OCI-LY7 (cell line): ENCODE measurements around the gene DDT. TPM values are rescaled to one million over a fixed set of nuclear protein-coding genes. Genes with fewer than 3 reads are reported as not detected.

ENCODE experiments used
- BruUV-seq: library from RNA; stranded (reverse); fragments of 400-500 nt; replicated peaks from 2 replicates; lab custom pipeline; 2021; lab: Mats Ljungman, UMichigan
- CTCF ChIA-PET: fragments of 300-600 bp; sonication (Branson Sonifier 250); formaldehyde crosslinking; loops from one replicate; lab custom pipeline; 2022; ENCODE audit warnings: antibody characterized with exemption; ENCODE audit not compliant: unreplicated experiment; lab: Charles Lee
- POLR2A ChIA-PET: fragments of 300-600 bp; sonication (Branson Sonifier 250); formaldehyde crosslinking; loops from one replicate; lab custom pipeline; 2022; ENCODE audit warnings: antibody characterized with exemption; lab: Charles Lee
- DNase-seq: peaks from one replicate; pipeline ENCODE4 v3.0.0-alpha.2; 2015; ENCODE audit warnings: low spot score
- H2AFZ ChIP-seq: fragments of 200-600 bp; sonication (generic), shearing (Covaris generic); 2 replicates; pipeline ENCODE4 v1.6.1; 2014; ENCODE audit warnings: mild to moderate bottlenecking, antibody characterized with exemption, low read length, moderate library complexity
- H3K27ac ChIP-seq: fragments of 200-600 bp; sonication (generic); 2 replicates; pipeline ENCODE4 v1.5.1; 2014; ENCODE audit warnings: mixed run types, low read depth, mild to moderate bottlenecking, moderate library complexity, low read length, inconsistent platforms; ENCODE audit not compliant: poor library complexity, severe bottlenecking
- H3K36me3 ChIP-seq: fragments of 200-600 bp; sonication (generic); 2 replicates; pipeline ENCODE4 v1.6.1; 2014; ENCODE audit warnings: mild to moderate bottlenecking, antibody characterized with exemption, low read length, moderate library complexity, mixed read lengths; ENCODE audit not compliant: insufficient read depth
- H3K4me1 ChIP-seq: fragments of 200-600 bp; sonication (generic); 2 replicates; pipeline ENCODE4 v1.5.1; 2014; ENCODE audit warnings: mild to moderate bottlenecking, low read length; ENCODE audit not compliant: insufficient read depth, poor library complexity, severe bottlenecking
- H3K4me2 ChIP-seq: fragments of 200-600 bp; sonication (generic); 2 replicates; pipeline ENCODE4 v1.6.1; 2014; ENCODE audit warnings: mild to moderate bottlenecking, low read length
- H3K4me3 ChIP-seq: fragments of 200-600 bp; sonication (generic); 2 replicates; pipeline ENCODE4 v1.5.1; 2014; ENCODE audit warnings: mild to moderate bottlenecking, low read depth, low read length; ENCODE audit not compliant: poor library complexity, severe bottlenecking
- H3K79me2 ChIP-seq: fragments of 200-600 bp; sonication (generic); 2 replicates; pipeline ENCODE4 v1.6.1; 2016; ENCODE audit warnings: low read depth, mild to moderate bottlenecking, low read length, moderate library complexity, mixed read lengths; ENCODE audit not compliant: insufficient read depth
- H3K9me2 ChIP-seq: fragments of 200-600 bp; sonication (generic); 2 replicates; pipeline ENCODE4 v1.6.1; 2016; ENCODE audit warnings: mild to moderate bottlenecking, low read length, mixed read lengths; ENCODE audit not compliant: insufficient read depth
- H3K9me3 ChIP-seq: fragments of 200-600 bp; sonication (generic); 2 replicates; pipeline ENCODE4 v1.6.1; 2014; ENCODE audit warnings: mild to moderate bottlenecking, mixed run types, low read length, mixed read lengths
- H4K20me1 ChIP-seq: fragments of 200-600 bp; sonication (generic); 2 replicates; pipeline ENCODE4 v1.6.1; 2014; ENCODE audit warnings: mild to moderate bottlenecking, antibody characterized with exemption, low read length, moderate library complexity, mixed read lengths; ENCODE audit not compliant: insufficient read depth
- EZH2phosphoT487 ChIP-seq: fragments of 200-600 bp; sonication (generic); IDR thresholded peaks from 2 replicates; pipeline ENCODE4 v1.6.1; 2018; ENCODE audit warnings: low read depth, borderline replicate concordance, mild to moderate bottlenecking, mixed run types, antibody characterized with exemption, low read length, moderate library complexity, mixed read lengths
- intact Hi-C: fragments of 100-400 bp; cut with micrococcal nuclease; formaldehyde crosslinking; loops from one replicate; pipeline ENCODE4 v1.10.0; 2022; ENCODE audit not compliant: unreplicated experiment
- total RNA-seq, 2 experiments: library from RNA; depleted of rRNA in 1 of 2; stranded (reverse); fragments of >200 nt in 1 of 2; shearing (Covaris generic) in 1 of 2; gene quantifications; 2 replicates each; pipeline ENCODE4 v1.2.3, GENCODE V29; 2014 to 2022
- TF ChIP-seq, protein P1 (sequence below): fragments of 200-600 bp; sonication (generic); conservative IDR thresholded peaks from 2 replicates; pipeline ENCODE4 v1.5.1; 2014; ENCODE audit warnings: mild to moderate bottlenecking, antibody characterized with exemption, low read length, moderate library complexity, mixed read lengths

DDT gene
- total RNA-seq, 2 experiments from 2014 or later, result 182 to 252 TPM

DNA sequence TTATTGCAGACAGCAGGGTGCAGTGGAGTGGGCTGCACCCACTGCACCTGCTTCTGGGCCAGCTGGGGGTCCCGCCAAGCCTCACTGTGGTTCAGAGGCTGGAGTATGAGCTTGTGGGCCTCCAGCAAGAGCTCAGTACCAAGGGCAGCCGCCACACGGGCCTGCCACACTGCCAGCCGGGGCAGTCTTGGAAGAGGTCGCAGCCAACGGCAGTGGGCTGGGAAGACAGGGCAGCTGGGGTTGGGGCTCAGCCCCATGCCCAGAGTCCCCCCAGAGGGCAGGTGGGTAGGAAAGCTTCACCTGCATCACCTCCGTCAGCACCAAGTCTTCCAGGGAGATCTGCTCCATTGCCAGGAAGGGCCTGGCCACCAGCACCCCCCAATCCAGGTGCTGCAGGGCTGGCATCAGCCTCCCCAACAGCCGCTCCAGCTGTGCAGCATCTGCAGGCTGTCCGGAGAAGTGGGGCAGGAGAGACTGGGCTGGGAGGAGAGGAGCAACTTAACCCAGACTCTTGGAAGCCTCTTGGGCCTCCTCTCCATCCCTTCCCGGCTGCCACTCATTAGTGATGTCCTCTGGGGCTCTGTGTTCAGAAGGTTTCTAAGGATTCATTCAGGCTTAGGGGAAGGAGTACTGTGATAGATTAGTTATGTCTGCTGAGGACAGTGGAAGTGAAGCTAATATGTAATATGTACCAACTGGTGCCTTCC, 32.1 kb upstream of the DDT start:
- Histone ChIP-seq H3K4me1 (peaks cover 5% of the 10 kb centered on the region), H3K9me3 (peaks cover 9% of the 10 kb centered on the region; the same call in 1 of the 2 replicates), H2AFZ (no peak overlapping the region), H3K4me2 (no peak overlapping the region), H3K36me3 (no peaks in the 10 kb centered on the region), H3K27ac (no peak overlapping the region), H4K20me1 (no peaks in the 10 kb centered on the region), H3K4me3 (no peak overlapping the region), H3K9me2 (no peaks in the 10 kb centered on the region), H3K79me2 (no peaks in the 10 kb centered on the region)
- POLR2A ChIA-PET, result no interaction called here
- intact Hi-C loops, result no loop called here
- CTCF ChIA-PET, result no interaction called here
- TF ChIP-seq, protein P1, sequence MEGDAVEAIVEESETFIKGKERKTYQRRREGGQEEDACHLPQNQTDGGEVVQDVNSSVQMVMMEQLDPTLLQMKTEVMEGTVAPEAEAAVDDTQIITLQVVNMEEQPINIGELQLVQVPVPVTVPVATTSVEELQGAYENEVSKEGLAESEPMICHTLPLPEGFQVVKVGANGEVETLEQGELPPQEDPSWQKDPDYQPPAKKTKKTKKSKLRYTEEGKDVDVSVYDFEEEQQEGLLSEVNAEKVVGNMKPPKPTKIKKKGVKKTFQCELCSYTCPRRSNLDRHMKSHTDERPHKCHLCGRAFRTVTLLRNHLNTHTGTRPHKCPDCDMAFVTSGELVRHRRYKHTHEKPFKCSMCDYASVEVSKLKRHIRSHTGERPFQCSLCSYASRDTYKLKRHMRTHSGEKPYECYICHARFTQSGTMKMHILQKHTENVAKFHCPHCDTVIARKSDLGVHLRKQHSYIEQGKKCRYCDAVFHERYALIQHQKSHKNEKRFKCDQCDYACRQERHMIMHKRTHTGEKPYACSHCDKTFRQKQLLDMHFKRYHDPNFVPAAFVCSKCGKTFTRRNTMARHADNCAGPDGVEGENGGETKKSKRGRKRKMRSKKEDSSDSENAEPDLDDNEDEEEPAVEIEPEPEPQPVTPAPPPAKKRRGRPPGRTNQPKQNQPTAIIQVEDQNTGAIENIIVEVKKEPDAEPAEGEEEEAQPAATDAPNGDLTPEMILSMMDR, result no peak
- no peak for TF ChIP-seq EZH2phosphoT487
- no TSS peak for BruUV-seq
- DNase-seq, result no peak

DNA sequence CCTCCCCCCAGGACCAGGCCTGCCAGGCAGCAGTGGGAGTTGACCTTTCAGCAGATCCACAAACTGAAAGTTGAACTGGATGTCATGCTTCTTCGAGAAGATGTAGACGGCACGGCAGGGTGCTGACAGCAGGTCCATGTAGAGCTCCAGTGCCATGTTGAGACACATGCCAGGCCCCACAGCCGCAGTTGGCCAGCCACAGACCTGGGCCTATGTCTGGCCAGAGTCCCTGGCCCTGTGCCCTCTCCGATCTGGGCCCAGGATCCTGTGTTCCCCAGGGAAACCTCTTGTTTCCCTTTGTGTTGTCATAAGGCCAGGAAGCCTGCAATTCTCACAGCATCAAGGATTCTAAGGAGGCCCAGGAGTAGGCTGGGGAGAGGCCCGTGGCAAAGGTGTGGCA, 31.0 kb upstream of the DDT start, which contains the start of gene GSTT4:
Gene GSTT4 (minus strand): TSS at position 253 of the 400 bp plus-strand sequence. CDS start 97 bp downstream, at position 156.
- Histone ChIP-seq H3K4me3 (no peak within 1 kb of the TSS), H3K27ac (no peak within 1 kb of the TSS), H3K9me2 (no peaks in the 10 kb centered on the region), H3K36me3 (no peaks in the 10 kb centered on the region), H3K4me1 (no peaks in the 10 kb centered on the region), H3K4me2 (no peak within 1 kb of the TSS), H4K20me1 (no peaks in the 10 kb centered on the region), H2AFZ (no peak within 1 kb of the TSS), H3K9me3 (peaks cover 8% of the 10 kb centered on the region; the same call in 1 of the 2 replicates), H3K79me2 (no peaks in the 10 kb centered on the region)
- DNase-seq, result no peak
- CTCF ChIA-PET, result no interaction called here
- TF ChIP-seq, protein P1, result no peak
- no peak for TF ChIP-seq EZH2phosphoT487
- intact Hi-C loops, result no loop called here
- POLR2A ChIA-PET, result interaction anchor here (1.2 kb wide), 1 partner anchor 25 kb away, joined by 3 read pairs; no protein-coding TSS in a partner anchor
- BruUV-seq, result no TSS peak

DNA sequence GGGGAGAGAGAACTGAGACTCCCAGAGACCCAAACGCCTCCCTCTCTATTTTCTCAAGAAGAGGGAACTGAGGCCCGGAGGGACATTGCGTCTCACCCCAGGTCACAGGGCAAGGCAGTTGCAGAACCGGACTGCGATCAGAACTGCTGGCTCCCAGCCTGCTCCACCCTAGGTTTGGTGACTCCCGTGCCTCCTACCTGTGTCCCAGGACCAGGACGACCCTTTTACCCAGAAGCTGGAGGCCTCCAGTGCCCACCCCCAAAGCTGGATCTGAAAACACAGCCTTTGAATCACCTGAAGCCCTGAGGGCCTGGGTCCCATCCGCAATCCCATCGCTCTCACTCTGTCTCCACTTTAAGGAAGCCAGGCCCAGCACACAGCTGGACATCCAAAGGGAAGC, 29.6 kb upstream of the DDT start:
- Histone ChIP-seq H3K27ac (no peak overlapping the region), H3K9me2 (no peaks in the 10 kb centered on the region), H2AFZ (no peak overlapping the region), H3K79me2 (no peaks in the 10 kb centered on the region), H4K20me1 (no peaks in the 10 kb centered on the region), H3K4me3 (no peak overlapping the region), H3K36me3 (no peaks in the 10 kb centered on the region), H3K9me3 (no peaks in the 10 kb centered on the region), H3K4me1 (no peaks in the 10 kb centered on the region), H3K4me2 (no peak overlapping the region)
- CTCF ChIA-PET, result interaction anchor here (0.6 kb wide), 1 partner anchor 57 kb away, joined by 4 read pairs; no protein-coding TSS in a partner anchor
- intact Hi-C loops, result no loop called here
- BruUV-seq, result no TSS peak
- POLR2A ChIA-PET, result no interaction called here
- TF ChIP-seq, protein P1, result no peak
- TF ChIP-seq EZH2phosphoT487, result no peak
- DNase-seq, result no peak
